ENCODE measurements around the gene GALT.
A peak's percentile ranks its signal among the peaks of the same experiment; 100 is the strongest.

The GALT gene

GRCh38 chr9:34686231-34686630 is 39.8 kb downstream of the GALT start:
- no peak for DNase-seq

GRCh38 chr9:34686732-34687131 is 40.3 kb downstream of the GALT start:
- no peak for DNase-seq

GRCh38 chr9:34687276-34688030 is 41.0 kb downstream of the GALT start:
- no peak for DNase-seq

GRCh38 chr9:34688329-34689115 is 42.0 kb downstream of the GALT start:
- no peak for DNase-seq

DNA sequence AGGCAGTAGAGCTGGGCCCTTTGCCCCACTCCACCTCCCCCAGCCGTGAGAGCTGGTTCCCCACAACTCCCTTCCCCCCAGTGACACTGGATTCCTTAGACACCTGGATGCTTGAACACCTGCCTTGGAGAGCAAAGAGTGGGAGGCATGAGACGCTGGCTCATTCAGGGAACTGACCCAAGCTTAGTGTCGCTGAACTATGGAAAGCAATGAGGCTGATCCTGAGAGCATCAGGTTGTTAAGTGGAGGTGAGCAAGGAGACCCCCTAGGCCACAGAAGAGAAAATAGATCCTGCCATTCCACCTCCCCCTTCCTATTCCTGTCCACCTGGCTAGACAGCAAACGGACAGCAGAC is 42.6 kb downstream of the GALT start:
- peak; percentile 42 for DNase-seq

DNA sequence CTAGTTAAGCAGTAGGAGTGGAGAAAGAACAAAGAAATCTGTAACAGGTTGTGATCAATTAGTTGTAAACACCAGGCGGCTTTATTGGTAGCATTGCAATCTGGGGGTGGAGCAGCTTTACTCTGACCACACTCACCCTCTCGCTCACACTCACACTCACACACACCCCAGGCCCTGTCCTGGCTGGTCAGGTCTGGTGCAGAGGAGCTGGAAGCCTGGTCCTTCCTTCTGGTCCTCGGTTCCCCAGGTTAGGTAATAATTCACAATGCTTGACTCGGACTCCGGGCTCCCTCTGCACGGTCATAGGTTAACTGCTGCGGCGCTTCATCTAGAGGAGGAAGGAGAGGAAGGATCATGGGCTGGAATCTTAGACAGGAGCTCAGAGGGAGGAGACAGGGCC is 43.0 kb downstream of the GALT start:
- DNase-seq = no peak

DNA sequence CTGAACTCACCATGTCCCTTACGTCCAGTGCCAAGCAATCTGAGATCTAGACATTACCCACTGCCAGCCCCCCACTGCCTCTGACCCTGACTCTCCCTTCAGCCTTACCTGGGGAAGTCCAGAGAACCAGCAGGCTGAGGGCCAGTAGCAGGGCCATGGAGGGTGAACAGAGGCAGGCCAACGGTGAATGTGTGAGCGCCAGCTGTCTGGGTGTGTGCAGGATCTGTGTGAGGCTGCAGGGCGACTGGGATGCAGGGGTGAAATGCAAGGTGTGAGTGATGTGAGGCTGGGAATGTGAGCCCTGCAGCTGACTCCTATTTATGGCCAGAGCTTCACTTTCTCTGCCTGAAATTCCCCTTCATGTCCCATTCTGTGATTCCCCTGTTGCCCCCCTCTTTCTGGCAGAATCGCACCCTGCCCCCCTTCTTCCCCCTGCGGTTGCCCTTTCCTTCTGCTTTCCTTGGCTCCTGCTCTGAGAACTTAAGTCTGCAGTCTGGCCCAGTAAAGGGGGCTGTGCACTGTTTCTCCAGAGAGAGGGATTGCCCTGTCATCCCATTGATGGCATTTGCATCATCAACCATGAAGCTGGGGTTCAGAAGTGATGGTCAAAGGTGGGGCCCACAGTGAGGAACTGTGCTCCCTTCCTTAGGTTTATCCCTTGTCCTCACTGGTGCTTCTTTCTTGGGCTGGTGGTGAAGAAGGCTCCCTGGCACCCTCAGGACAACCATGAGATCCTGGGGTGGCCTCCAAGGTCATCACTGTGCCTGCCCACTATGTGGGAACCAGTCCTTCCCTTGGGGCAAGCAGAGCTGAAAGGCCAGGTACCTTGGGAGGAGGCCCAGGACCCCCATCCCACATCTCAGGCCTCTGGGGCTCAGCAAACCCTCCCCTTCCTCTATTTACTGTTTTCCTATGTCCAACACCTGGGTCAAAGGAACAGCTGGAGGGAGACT is 44.8 kb downstream of the GALT start, which contains the start of gene CCL19:
Gene CCL19 (minus strand): TSS at position 294 of the 953 bp plus-strand sequence. CDS start 137 bp downstream, at position 157.
- DNase-seq = no peak

DNA sequence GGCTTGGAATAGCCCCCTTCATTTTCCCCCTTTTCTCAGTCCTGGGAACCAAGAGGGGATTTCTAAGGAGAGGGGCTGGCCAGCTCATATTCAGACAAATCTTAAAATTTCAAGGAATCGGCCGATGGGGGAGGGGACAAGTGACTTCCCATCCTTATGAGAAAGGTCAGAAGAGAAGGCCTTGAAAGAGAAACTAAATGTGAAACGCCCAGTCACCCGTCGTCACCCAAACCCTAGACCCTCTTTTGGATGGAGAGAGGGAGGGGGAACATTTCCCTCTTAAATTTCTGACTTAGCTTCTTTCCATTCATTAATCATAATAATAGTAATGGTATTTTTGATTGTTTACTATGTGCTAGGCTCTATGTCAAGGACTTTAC is 45.5 kb downstream of the GALT start:
- no peak for DNase-seq

- DNase-seq = no peak
These were observed 47.1 kb downstream of the GALT start for GRCh38 chr9:34693560-34693959.

DNA sequence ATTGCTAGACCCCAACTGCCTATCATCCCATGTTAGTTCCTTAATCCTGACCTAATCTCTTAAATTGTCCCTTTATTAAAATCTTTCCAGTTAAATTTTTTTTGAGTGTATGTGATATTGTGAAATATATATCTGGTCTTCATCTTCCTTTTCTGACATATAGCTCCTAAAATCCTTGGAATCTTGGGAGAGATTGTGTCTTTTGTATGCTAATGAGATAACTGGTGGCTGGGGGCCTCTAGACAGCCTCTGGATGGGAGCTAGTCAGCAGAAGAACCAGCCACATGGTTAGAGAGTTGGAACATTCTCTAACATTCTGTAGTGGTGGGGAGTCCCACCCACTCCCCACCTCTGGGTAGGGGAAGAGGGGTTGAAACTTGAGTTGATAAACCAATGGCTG is 48.3 kb downstream of the GALT start:
- no peak for DNase-seq

All from NCI-H2029 treated with DMSO at 0.1 percent for 48 hours (cell line).